ENCODE measurements around the gene P4HB. TPM values are rescaled to one million over a fixed set of nuclear protein-coding genes. Genes with fewer than 3 reads are reported as not detected.

The P4HB gene
- total and polyA plus RNA-seq, 2 donors (not counting 1 experiment from before 2014, with no cell fraction given), result 37.4 to 191 TPM

DNA sequence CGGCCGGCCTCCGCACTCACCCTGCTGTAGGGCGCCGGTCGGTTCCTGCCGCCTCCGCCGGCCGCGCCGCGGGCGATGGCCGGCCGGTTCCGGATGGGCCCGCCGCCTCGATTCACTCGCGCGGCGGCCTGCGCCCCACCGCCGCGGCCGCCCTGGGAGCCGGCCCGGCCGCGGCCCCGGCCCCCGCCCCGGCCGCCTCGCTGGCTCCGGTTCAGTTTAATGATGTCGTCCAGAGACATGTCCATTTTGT is 30.9 kb upstream of the P4HB start:
- Histone ChIP-seq H3K4me2 (replicated peaks; ENCODE audit: low read depth, low read length, poor library complexity, severe bottlenecking) (peak overlapping the region; percentile 93), H3K9me3 (ENCODE audit: control extremely low read depth in 1 of 3, control insufficient read depth in 2 of 3, insufficient read depth in 1 of 3, low read length in 2 of 3) (no peaks in the 10 kb centered on the region), H3K4me3 (ENCODE audit: control extremely low read depth in 1 of 5, extremely low read depth in 1 of 5, insufficient read depth in 1 of 5, low read depth in 2 of 5, low read length in 4 of 5) (peak overlapping the region in 3 of 5 experiments; percentile 62 to 71 (median 64)), H2AFZ (ENCODE audit: insufficient read depth, low read depth, low read length, poor library complexity, severe bottlenecking) (peak overlapping the region; percentile 84), H3K9ac (ENCODE audit: low read length) (peak overlapping the region; percentile 84), H3K79me2 (ENCODE audit: control insufficient read depth, insufficient read depth, low read length) (peaks cover 47% of the 10 kb centered on the region), H4K20me1 (ENCODE audit: control insufficient read depth, insufficient read depth, low read length, poor library complexity, severe bottlenecking) (peaks cover 2% of the 10 kb centered on the region), H3K4me1 (ENCODE audit: control insufficient read depth in 2 of 2, insufficient read depth in 2 of 2, low read length in 2 of 2) (peaks cover 10 to 25% of the 10 kb centered on the region in 2 donors), H3K36me3 (replicated peaks in 1 of 2; ENCODE audit: control extremely low read depth in 1 of 2, control insufficient read depth in 1 of 2, extremely low read depth in 1 of 2, insufficient read depth in 2 of 2, low read length in 1 of 2) (peaks cover 2 to 42% of the 10 kb centered on the region in 2 experiments), H3K27ac (ENCODE audit: low read length in 2 of 2) (peak overlapping the region; percentile 34 to 83), H3K27me3 (replicated peaks in 1 of 4; ENCODE audit: control extremely low read depth in 1 of 4, control insufficient read depth in 3 of 4, insufficient read depth in 4 of 4, low read length in 3 of 4) (no peaks in the 10 kb centered on the region)
- ChIA-PET POLR2A (interaction anchor here (1.0 kb wide), 1 partner anchor 208 kb away, joined by 3 read pairs; the partner anchor contains the start of genes ARL16 and HGS), CTCF (interaction anchor here (1.3 kb wide), 1 partner anchor 69 kb away, joined by 3 read pairs; no protein-coding TSS in a partner anchor)
- TF ChIP-seq CTCF (IDR thresholded peaks at IDR 0.05), result no peak
- TF ChIP-seq EZH2 (IDR thresholded peaks at IDR 0.05; ENCODE audit: borderline replicate concordance, insufficient read depth, low read depth, low read length, poor library complexity, severe bottlenecking), result no peak
- under 1% methylated on average over 40 of the region's 40 CpGs for WGBS (ENCODE audit: insufficient coverage)
- Mint-ChIP-seq H3K27ac (peak overlapping the region; percentile 99), H3K27me3 (no peaks in the 10 kb centered on the region), H3K9me3 (ENCODE audit: insufficient read depth) (no peaks in the 10 kb centered on the region), H3K4me3 (peak overlapping the region; percentile 98), H3K4me1 (peaks cover 19% of the 10 kb centered on the region)
- DNase-seq (no peak), ATAC-seq (ENCODE audit: low read depth) (no peak)
- intact Hi-C loops (cut with micrococcal nuclease), result loop anchor here (1.0 to 5.0 kb wide), 7 partner anchors 20 to 208 kb away; partner anchors contain the start of genes ARL16, MAFG, MCRIP1 and MRPL12

DNA sequence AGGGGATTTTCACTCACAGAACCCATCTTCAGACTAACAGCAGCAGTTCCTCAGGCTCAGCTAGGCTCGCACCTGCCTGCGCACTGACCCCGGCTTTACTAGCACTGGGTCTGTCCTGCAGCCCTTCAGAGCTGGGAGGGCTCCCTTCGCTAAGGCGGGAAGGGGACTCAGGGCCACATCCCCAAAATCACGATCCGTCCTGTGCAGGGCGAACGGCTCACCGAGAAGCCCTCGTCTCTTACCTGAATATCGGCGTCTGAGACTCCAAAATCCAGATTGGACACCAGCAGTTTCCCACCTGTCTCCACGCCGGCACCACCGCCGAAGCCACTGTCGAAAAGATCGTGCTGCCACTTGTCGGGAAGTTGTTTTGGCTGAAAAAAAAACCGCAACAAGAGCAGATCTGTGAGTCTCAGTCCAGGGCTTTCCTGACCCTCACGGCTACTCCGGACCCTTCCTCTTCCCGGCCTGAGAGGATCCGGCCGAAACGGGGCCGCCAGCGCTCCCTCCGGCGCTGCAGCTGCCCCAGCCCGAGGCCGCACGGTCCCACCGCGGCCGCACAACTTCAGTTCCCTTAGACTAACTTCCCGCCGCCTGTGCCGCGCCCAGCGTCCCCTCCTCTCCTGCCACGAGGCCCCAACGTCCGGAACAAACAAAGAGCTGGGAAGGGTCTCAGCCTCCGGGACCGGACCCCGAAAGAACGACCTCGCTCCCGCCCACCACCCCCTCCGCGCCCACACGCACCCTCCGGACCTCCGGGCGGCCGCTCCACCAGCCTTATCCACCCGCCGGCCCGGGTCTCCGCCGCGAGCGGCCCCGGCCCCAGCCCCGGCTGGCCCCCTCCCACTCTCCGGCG is 30.3 kb upstream of the P4HB start:
- TF ChIP-seq EZH2 (IDR thresholded peaks at IDR 0.05; ENCODE audit: borderline replicate concordance, insufficient read depth, low read depth, low read length, poor library complexity, severe bottlenecking) (no peak), CTCF (IDR thresholded peaks at IDR 0.05) (no peak)
- no peaks in the 10 kb centered on the region for H3K9me3 Mint-ChIP-seq (ENCODE audit: insufficient read depth)
- peak overlapping the region; percentile 4 to 71 (median 62) for H3K4me3 ChIP-seq (ENCODE audit: control extremely low read depth in 1 of 5, extremely low read depth in 1 of 5, insufficient read depth in 1 of 5, low read depth in 2 of 5, low read length in 4 of 5)
- H3K27ac Mint-ChIP-seq, result peak overlapping the region; percentile 88
- H3K27me3 ChIP-seq (replicated peaks in 1 of 4; ENCODE audit: control extremely low read depth in 1 of 4, control insufficient read depth in 3 of 4, insufficient read depth in 4 of 4, low read length in 3 of 4), result no peaks in the 10 kb centered on the region
- H3K27ac ChIP-seq (ENCODE audit: low read length in 2 of 2), result peak overlapping the region; percentile 34 to 83
- H2AFZ ChIP-seq (ENCODE audit: insufficient read depth, low read depth, low read length, poor library complexity, severe bottlenecking), result peak overlapping the region; percentile 38
- DNase-seq (peak; percentile 55), ATAC-seq (ENCODE audit: low read depth) (no peak)
- H3K9me3 ChIP-seq (ENCODE audit: control extremely low read depth in 1 of 3, control insufficient read depth in 2 of 3, insufficient read depth in 1 of 3, low read length in 2 of 3), result no peaks in the 10 kb centered on the region
- peaks cover 7% of the 10 kb centered on the region for H4K20me1 ChIP-seq (ENCODE audit: control insufficient read depth, insufficient read depth, low read length, poor library complexity, severe bottlenecking)
- peak overlapping the region; percentile 83 for H3K4me3 Mint-ChIP-seq
- peaks cover 10 to 25% of the 10 kb centered on the region in 2 donors for H3K4me1 ChIP-seq (ENCODE audit: control insufficient read depth in 2 of 2, insufficient read depth in 2 of 2, low read length in 2 of 2)
- peak overlapping the region; percentile 93 for H3K4me2 ChIP-seq (replicated peaks; ENCODE audit: low read depth, low read length, poor library complexity, severe bottlenecking)
- 11% methylated on average over 65 of the region's 69 CpGs for WGBS (ENCODE audit: insufficient coverage)
- peak overlapping the region; percentile 84 for H3K9ac ChIP-seq (ENCODE audit: low read length)
- ChIA-PET POLR2A (interaction anchor here (1.0 kb wide), 1 partner anchor 207 kb away, joined by 3 read pairs; the partner anchor contains the start of genes ARL16 and HGS), CTCF (interaction anchor here (0.7 kb wide), 1 partner anchor 18 kb away, joined by 3 read pairs; no protein-coding TSS in a partner anchor)
- H3K27me3 Mint-ChIP-seq, result no peaks in the 10 kb centered on the region
- peaks cover 50% of the 10 kb centered on the region for H3K79me2 ChIP-seq (ENCODE audit: control insufficient read depth, insufficient read depth, low read length)
- peaks cover 19% of the 10 kb centered on the region for H3K4me1 Mint-ChIP-seq
- intact Hi-C loops (cut with micrococcal nuclease), result loop anchor here (1.0 to 5.0 kb wide), 7 partner anchors 20 to 207 kb away; partner anchors contain the start of genes ARL16, MAFG, MCRIP1 and MRPL12
- peaks cover 2 to 45% of the 10 kb centered on the region in 2 experiments for H3K36me3 ChIP-seq (replicated peaks in 1 of 2; ENCODE audit: control extremely low read depth in 1 of 2, control insufficient read depth in 1 of 2, extremely low read depth in 1 of 2, insufficient read depth in 2 of 2, low read length in 1 of 2)

All from B cell (primary cell).